ENCODE data around the gene ADORA1.

GRCh38 chr1:203142124-203142523 lies 14.6 kb downstream of the ADORA1 start:
- TF ChIP-seq, protein P1, sequence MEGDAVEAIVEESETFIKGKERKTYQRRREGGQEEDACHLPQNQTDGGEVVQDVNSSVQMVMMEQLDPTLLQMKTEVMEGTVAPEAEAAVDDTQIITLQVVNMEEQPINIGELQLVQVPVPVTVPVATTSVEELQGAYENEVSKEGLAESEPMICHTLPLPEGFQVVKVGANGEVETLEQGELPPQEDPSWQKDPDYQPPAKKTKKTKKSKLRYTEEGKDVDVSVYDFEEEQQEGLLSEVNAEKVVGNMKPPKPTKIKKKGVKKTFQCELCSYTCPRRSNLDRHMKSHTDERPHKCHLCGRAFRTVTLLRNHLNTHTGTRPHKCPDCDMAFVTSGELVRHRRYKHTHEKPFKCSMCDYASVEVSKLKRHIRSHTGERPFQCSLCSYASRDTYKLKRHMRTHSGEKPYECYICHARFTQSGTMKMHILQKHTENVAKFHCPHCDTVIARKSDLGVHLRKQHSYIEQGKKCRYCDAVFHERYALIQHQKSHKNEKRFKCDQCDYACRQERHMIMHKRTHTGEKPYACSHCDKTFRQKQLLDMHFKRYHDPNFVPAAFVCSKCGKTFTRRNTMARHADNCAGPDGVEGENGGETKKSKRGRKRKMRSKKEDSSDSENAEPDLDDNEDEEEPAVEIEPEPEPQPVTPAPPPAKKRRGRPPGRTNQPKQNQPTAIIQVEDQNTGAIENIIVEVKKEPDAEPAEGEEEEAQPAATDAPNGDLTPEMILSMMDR (conservative IDR thresholded peaks at IDR 0.05; ENCODE audit: low read depth, low read length): no peak
- TF ChIP-seq EZH2 (IDR thresholded peaks at IDR 0.05; ENCODE audit: borderline replicate concordance, low read depth, low read length, poor library complexity, severe bottlenecking): no peak
